HG02798 (cell line): Measurements from ENCODE around the gene RASGRP2.

Experiments
- ATAC-seq: cut with Tn5 transposase; IDR thresholded peaks from one replicate; pipeline ENCODE4 v1.9.1; 2021; ENCODE audit warnings: mild to moderate bottlenecking; ENCODE audit not compliant: unreplicated experiment, poor library complexity

The RASGRP2 gene

GRCh38 chr11:64743591-64744543, at the start of gene RASGRP2:
Gene RASGRP2 (minus strand): TSS chr11:64744142. CDS start chr11:64742866, 1,276 bp downstream.
- no peak for ATAC-seq

- no peak for ATAC-seq
Measured at GRCh38 chr11:64792482-64792881, 48.5 kb upstream of the RASGRP2 start.

DNA sequence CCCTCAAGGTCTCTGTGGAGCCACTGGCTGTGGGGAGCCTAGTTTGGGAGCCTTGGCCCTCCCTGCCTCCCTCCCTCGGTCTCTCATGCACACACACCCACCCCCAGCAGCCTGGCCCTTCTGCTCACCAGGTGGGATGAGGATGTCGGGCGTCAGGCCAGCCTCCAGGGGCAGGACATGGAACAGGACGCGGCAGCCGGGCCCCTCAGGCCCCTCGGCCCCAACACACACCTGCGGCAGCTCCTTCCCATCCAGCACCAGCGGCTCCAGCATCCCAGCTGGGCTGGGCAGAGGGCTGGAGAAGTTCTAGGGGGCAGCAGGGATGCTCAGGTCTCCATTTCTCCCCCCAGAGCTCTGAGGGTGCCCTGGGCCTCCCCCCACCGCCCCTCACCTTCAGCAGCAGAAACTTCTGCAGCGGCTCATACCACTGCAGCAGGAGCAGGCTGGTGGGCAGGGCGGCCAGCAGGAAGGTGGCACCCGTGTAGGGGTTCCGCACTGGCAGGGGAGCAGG, 47.9 kb upstream of the RASGRP2 start:
- no peak for ATAC-seq

DNA sequence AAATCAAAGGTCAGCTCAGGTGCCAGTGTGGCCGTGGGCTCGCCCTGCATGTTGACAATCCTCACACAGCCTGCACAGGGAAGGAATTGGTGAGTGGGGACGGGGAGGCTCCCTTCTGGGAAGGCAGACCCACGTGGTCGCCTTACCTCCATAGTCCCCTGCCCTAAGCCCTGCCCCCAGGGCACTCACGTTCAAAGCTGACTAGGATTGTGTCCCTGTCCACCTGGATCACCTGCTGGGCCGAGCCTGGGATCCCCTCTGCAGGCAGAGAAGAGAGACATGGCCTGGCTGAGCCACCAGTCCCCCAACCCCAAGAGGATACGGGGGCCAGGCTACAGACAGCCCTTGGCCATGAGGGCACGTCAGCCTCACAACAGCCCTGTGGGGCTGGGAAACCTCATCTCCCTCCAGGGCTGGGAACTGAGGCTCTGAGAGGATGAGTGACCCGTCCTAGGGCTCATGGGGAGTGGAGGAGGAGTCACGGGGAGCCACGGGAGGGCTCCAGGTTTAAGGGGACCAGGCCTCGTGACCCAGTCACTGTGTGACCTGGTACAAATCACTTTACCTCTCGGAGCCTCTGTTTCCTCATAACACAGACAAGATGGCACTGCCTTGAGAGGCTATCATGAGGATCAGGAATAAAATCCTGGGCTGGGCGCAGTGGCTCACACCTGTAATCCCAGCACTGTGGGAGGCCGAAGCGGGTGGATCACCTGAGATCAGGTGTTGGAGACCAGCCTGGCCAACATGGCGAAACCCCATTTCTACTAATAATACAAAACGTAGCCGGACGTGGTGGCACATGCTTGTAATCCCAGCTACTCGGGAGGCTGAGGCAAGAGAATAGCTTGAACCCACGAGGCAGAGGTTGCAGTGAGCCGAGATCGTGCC, 46.5 kb upstream of the RASGRP2 start:
- ATAC-seq = no peak

- ATAC-seq = no peak
Measured at GRCh38 chr11:64789331-64790204, 45.6 kb upstream of the RASGRP2 start.

- ATAC-seq = no peak
Measured at GRCh38 chr11:64788321-64789215, 44.6 kb upstream of the RASGRP2 start.

GRCh38 chr11:64787526-64788320, 43.8 kb upstream of the RASGRP2 start:
- no peak for ATAC-seq

DNA sequence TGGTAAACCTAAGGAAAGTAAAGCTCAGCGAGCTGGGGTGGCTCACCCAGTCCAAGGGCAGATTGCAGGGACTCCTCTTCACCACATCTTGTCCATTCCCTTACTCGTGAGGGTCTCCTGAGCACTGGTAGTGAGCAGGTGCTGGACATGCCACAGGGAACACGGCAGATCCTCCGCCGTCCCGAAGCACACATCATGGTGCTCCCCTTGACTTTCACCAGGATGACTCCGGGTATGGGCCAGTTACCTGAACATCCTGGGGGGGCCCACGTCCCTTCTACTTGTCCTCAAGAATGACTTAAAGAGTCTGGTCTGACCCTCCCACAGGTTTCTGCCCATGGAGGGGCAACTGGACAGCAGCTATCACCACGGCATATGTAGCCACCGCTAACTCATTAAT, 42.4 kb upstream of the RASGRP2 start:
- ATAC-seq = no peak

DNA sequence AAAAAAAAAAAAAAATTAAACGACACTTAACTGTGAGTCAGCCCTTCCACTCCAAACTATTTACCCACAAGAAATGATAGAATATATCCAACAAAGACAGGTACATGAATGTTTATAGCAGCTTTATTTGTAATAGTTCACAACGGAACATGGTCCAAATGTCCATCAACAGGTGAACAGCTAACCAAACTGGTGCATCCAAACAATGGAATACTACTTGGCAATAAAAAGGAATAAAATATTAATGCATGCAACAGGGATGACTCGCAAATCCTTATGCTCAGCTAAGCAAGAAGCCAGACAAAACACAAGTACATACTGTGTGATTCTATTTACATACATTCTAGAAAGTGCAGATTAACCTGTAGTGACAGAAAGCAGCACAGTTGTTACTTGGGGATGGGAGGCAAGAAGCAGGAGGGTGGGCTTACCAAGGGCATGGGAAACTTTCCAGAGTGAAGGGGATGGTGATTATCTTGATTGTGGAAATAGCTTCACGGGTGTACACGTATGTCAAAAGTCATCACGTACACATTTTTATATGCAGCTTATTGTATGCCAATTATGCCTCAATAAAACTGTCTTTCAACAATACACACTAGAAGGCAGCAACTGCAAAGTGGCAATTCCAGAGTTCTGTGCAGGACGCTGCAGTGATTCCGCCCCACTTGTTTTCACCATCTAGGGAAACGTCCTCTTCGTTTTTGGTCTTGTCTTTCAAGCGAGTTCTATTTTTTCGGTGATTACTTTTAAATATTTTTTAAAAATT, 41.1 kb upstream of the RASGRP2 start:
- no peak for ATAC-seq

GRCh38 chr11:64778473-64779298, 34.7 kb upstream of the RASGRP2 start, which contains the start of gene SF1:
Gene SF1 (minus strand): TSS chr11:64778542. CDS start chr11:64778392, 150 bp downstream.
- peak; percentile 83 for ATAC-seq

GRCh38 chr11:64778223-64778472, 34.2 kb upstream of the RASGRP2 start:
- no peak for ATAC-seq

DNA sequence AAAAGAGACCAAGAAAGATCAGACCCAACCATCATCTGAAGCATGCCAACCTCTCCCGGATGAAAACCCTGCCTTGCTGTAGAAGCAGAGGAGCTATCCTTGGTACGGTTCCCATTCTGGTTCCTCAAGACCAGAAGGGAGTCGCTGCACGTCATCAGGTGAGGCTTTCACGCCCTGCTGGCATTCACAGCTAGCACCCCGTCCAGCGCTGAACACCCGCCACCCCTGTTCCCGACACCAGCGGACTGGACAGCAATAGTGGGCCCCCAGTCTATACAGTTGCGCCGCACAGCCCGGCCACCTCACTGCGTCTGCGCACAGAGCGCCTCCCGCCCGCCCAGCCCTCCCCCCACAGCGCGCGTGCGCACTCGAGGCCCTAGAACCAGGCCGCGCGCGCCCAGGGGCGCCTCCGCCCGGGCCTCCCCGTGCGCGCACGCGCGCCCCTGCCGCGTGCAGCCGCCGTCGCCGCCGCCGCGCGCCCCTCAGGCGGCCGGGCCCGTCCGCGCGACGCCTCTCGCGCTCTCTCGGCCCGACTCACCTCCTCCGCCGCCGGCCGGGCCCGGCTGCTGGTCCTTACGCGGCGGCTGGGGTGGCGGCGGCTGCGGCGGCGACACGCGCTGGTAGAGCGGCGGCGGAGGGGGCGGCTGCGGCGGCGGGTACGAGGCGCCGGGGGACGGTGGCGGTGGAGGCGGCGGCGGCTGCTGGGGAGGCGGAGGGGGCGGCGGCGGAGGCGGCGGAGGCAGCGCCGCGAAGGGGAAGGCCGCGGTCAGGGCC, 33.7 kb upstream of the RASGRP2 start:
- peak; percentile 22 for ATAC-seq

DNA sequence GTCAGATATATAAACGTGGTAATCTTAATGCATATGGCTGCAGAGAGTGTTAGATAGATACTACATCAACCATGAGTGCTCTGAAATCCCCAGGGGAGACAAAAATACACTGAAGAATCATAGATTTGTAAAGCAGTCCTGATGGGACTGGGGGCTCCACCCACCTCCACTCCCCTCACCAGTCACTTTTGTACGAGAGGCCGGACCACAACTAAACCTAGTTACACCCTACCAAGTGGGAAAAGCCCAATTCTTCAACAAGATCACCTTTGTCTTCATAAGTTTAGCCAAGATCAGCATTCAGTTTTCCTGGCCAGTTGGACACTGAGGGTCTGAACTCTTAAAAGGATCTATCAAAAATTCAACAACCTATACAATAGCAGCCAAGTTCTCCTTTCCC, 32.9 kb upstream of the RASGRP2 start:
- no peak for ATAC-seq

DNA sequence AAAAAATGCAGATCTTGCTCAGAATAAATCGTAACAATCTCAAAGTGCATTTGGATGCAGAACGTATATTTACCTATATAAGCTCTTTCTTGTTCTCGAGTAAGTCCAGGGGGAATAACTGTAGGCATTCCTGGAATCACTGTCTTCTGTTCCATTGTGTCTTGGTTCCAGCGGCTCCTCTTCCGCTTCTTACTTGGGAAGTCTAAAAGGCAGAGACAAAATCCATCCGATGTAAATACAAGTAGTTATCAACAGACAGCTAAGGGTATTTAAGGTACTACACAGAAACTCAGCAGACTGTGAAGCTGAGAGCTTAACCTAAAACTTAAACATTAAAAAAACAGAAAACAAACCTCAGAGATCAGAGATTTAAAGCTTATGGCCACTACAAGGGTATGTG, 32.5 kb upstream of the RASGRP2 start:
- ATAC-seq = no peak

DNA sequence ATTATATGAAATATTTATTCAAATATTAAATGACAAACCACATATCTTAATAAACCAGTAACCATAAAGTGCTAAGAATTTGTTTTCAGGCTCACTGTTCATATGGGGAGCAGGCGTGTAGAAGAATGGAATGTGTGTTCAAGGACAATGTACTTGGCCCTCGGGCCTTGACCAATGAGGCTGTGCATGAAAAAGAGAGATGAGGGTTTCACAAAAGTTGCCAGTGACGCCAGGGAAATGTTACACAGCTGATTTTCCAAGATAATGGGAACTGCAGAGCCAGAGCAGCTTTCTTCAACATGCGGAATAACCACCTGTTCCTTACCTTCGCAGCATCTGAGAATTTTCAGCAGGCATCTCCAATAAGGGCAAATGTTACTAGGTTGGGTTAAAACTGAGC, 30.2 kb upstream of the RASGRP2 start:
- ATAC-seq = no peak
